WERI-Rb-1 (cell line): Measurements from ENCODE around the gene SIK3.

ENCODE experiments used
- DNase-seq: peaks from one replicate; pipeline ENCODE4 v3.0.0-alpha.2; 2020
- H3K27ac ChIP-seq: fragments of 250-450 bp; sonication (Bioruptor Pico); 2 replicates; pipeline ENCODE4 v1.5.1; 2020; ENCODE audit warnings: mild to moderate bottlenecking, moderate library complexity
- H3K27me3 ChIP-seq: fragments of 250-450 bp; sonication (Bioruptor Pico); 2 replicates; pipeline ENCODE4 v1.5.1; 2021; ENCODE audit warnings: mild to moderate bottlenecking, low read depth, moderate library complexity; ENCODE audit not compliant: insufficient read depth, severe bottlenecking
- H3K36me3 ChIP-seq: fragments of 250-450 bp; sonication (Bioruptor Pico); 2 replicates; pipeline ENCODE4 v1.5.1; 2020; ENCODE audit warnings: mild to moderate bottlenecking, moderate library complexity
- H3K4me3 ChIP-seq: 2 replicates; pipeline ENCODE4 v1.5.1; 2011; ENCODE audit warnings: low read depth, mild to moderate bottlenecking, control low read depth, low read length
- H3K9me3 ChIP-seq: fragments of 250-450 bp; sonication (Bioruptor Pico); 2 replicates; pipeline ENCODE4 v1.5.1; 2021; ENCODE audit warnings: mild to moderate bottlenecking, moderate library complexity; ENCODE audit not compliant: severe bottlenecking
- TF ChIP-seq, protein P1 (sequence below): IDR thresholded peaks from 2 replicates; pipeline ENCODE4 v1.5.1; 2011; ENCODE audit warnings: low read depth, mild to moderate bottlenecking, control low read depth, inconsistent platforms, low read length

Gene SIK3

DNA sequence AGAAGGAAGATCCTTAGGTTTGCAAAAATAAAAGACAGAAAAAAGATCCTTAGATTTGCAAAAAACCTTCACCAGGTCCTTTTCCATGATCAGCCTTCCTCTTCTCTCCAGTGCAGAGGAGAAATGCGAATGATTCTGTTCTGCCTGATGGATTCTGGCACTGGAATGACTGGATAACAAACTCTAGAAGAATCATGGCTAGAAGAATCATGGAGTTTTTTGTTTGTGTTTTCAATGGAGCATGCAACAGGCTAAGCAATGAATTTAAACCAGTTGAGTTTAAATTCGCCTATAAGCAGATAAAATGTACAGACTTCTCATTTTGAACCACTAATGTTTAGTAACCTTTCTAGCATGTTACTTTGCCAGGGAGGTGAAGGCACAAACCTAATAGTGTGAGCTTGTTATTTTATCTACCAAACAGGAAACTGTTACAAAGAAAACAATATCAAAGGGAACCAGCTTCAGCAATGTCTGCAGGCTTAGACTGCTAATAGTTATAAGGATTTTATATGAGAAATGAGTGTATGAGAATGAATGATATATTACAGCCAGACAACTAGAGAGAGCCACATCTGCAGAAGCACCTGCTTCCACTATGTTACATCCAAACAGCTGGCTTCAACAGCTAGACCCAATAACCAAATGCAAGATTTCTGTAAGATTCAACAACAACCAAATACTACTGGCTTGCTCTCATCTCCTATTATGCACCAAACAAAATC, 196.1 kb downstream of the SIK3 start:
- DNase-seq, result no peak
- H3K27ac ChIP-seq, result no peak overlapping the region
- TF ChIP-seq, protein P1, sequence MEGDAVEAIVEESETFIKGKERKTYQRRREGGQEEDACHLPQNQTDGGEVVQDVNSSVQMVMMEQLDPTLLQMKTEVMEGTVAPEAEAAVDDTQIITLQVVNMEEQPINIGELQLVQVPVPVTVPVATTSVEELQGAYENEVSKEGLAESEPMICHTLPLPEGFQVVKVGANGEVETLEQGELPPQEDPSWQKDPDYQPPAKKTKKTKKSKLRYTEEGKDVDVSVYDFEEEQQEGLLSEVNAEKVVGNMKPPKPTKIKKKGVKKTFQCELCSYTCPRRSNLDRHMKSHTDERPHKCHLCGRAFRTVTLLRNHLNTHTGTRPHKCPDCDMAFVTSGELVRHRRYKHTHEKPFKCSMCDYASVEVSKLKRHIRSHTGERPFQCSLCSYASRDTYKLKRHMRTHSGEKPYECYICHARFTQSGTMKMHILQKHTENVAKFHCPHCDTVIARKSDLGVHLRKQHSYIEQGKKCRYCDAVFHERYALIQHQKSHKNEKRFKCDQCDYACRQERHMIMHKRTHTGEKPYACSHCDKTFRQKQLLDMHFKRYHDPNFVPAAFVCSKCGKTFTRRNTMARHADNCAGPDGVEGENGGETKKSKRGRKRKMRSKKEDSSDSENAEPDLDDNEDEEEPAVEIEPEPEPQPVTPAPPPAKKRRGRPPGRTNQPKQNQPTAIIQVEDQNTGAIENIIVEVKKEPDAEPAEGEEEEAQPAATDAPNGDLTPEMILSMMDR, result no peak
- H3K9me3 ChIP-seq, result no peaks in the 10 kb centered on the region
- H3K4me3 ChIP-seq, result no peak overlapping the region
- peaks cover 2% of the 10 kb centered on the region; the same call in 1 of the 2 replicates for H3K36me3 ChIP-seq
- H3K27me3 ChIP-seq, result no peaks in the 10 kb centered on the region

DNA sequence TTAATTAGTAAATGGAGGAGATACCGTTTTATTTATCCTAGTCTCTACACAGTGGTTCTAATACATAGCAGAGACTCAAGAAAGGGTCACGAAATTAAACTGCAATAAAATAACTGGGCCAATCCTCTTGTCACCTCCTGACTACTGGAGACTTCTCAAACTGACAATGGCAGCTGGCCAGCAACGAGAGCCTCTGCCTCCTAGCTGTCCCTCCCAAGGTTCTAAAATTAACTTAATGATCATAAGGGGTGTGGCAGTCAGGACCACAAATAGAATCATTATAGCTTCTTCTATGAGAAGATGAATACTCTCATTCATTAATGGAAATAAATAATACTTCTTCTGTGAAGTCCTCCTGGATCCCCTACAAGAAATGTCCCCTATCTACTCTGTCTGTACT, 197.0 kb downstream of the SIK3 start:
- no peak overlapping the region for H3K4me3 ChIP-seq
- H3K9me3 ChIP-seq, result no peaks in the 10 kb centered on the region
- DNase-seq, result no peak
- TF ChIP-seq, protein P1, result no peak
- no peak overlapping the region for H3K27ac ChIP-seq
- H3K27me3 ChIP-seq, result no peaks in the 10 kb centered on the region
- H3K36me3 ChIP-seq, result peaks cover 5% of the 10 kb centered on the region; the same call in 1 of the 2 replicates

DNA sequence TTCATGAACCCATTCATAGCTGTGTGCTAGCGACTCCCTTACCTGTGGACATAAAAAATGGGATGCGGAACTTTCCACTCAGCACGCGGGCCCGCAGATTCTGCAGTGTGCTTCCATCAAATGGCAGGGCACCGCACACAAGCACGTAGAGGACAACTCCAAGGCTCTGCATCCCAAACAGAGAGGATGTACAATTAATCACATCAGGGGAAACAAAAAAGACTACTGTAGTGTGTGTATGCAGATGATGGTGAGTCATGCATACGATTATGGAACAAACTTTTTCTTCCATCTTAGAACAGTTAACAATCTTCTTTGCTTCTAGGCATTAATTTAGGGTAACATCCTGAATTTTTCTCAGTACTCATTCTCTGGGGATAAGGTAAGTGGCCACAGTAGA, 202.0 kb downstream of the SIK3 start:
- Histone ChIP-seq H3K9me3 (no peaks in the 10 kb centered on the region), H3K36me3 (peaks cover 15% of the 10 kb centered on the region), H3K4me3 (no peak overlapping the region), H3K27me3 (no peaks in the 10 kb centered on the region), H3K27ac (no peak overlapping the region)
- no peak for DNase-seq
- TF ChIP-seq, protein P1, result no peak

DNA sequence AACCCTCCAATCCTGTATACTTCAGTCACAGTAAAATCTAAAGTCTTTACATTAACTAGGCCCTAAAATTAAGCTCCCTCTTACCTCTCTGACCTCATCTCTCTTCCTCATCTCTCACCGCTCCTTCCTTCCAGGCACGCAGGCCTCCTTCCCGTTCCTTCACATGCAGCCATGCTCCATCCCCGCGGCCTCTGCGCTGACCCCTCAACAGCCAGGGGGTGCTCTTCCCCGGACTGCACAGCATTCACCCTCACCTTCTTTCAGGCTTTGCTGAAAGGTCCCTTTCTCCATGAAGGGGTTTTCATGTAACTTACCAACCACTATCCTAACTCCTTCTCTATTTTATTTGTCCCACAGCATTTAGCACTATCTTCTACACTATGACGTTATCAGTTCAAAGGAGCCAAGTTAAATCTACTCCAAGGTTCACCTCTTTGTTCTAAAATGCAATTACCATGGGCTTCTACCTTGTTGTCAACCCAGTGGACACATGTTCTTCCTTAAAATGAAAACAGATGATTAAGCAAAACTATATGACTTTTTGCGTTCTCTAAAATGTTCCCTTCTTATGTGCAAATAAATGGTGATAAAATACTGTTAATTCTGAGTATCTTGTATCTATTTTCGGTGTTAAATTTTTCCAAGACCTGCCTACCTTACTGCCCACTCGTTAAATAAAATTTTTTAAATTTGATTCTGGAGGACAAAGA, 203.0 kb downstream of the SIK3 start:
- H3K9me3 ChIP-seq, result no peaks in the 10 kb centered on the region
- TF ChIP-seq, protein P1, result peak; percentile 72
- no peak overlapping the region for H3K4me3 ChIP-seq
- H3K27ac ChIP-seq, result no peak overlapping the region
- H3K36me3 ChIP-seq, result peaks cover 15% of the 10 kb centered on the region
- peak; percentile 35 for DNase-seq
- no peaks in the 10 kb centered on the region for H3K27me3 ChIP-seq

DNA sequence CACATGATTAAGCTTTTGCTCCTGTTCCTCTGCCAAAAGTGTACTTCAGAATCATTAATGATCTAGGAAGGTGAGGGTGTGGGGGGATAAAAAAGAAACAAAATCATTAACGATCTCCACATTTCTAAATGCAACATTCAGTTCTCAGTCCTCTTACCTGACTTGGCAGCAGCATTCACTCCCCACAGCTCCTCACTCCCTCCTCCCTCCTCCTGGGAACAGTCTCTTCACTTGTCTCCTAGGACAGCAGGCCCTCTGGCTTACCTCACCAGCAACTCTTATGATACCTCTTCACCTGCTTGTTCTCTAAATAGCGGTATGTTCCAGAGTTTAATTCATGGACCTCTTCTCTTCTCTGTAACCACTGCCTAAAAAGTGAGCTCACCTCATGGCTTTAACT, 204.3 kb downstream of the SIK3 start:
- no peak overlapping the region for H3K4me3 ChIP-seq
- no peaks in the 10 kb centered on the region for H3K9me3 ChIP-seq
- TF ChIP-seq, protein P1, result no peak
- H3K36me3 ChIP-seq, result peaks cover 15% of the 10 kb centered on the region
- no peak overlapping the region for H3K27ac ChIP-seq
- H3K27me3 ChIP-seq, result no peaks in the 10 kb centered on the region
- DNase-seq, result no peak
